Neural cell (in vitro differentiated cells): ENCODE results near the gene SLC16A10. TPM values are rescaled to one million over a fixed set of nuclear protein-coding genes. Genes with fewer than 3 reads are reported as not detected.

ENCODE experiments used
- H2AFZ ChIP-seq: fragments of 200-600, 300-800 bp; sonication (generic), shearing (Covaris generic); 2 replicates; pipeline ENCODE4 v1.6.0; 2014; ENCODE audit warnings: low read depth, mild to moderate bottlenecking, antibody characterized with exemption, low read length, moderate library complexity
- H3F3A ChIP-seq: fragments of 200-600 bp; shearing (Covaris generic); 2 replicates; pipeline ENCODE4 v1.6.1; 2016; ENCODE audit warnings: mild to moderate bottlenecking, moderate library complexity, mixed read lengths, antibody characterized with exemption, low read length; ENCODE audit not compliant: insufficient read depth, poor library complexity, severe bottlenecking
- H3K27ac ChIP-seq: fragments of 200-600, 300-800 bp; sonication (generic), shearing (Covaris generic); 2 replicates; pipeline ENCODE4 v1.5.1; 2014; ENCODE audit warnings: mild to moderate bottlenecking, low read length, moderate library complexity
- H3K27me3 ChIP-seq: fragments of 300-800, 200-600 bp; sonication (generic), shearing (Covaris generic); 2 replicates; pipeline ENCODE4 v1.6.0; 2014; ENCODE audit warnings: mild to moderate bottlenecking, low read depth, low read length, moderate library complexity; ENCODE audit not compliant: insufficient read depth
- H3K36me3 ChIP-seq: fragments of 300-800, 200-600 bp; sonication (generic), shearing (Covaris generic); 2 replicates; pipeline ENCODE4 v1.5.1; 2014; ENCODE audit warnings: mild to moderate bottlenecking, antibody characterized with exemption, low read length, moderate library complexity; ENCODE audit not compliant: insufficient read depth
- H3K4me2 ChIP-seq: fragments of 300-800, 200-600 bp; sonication (generic), shearing (Covaris generic); 2 replicates; pipeline ENCODE4 v1.6.0; 2014; ENCODE audit warnings: mild to moderate bottlenecking, low read length
- H3K4me3 ChIP-seq: fragments of 300-800, 200-600 bp; sonication (generic), shearing (Covaris generic); 2 replicates; pipeline ENCODE4 v1.5.1; 2014; ENCODE audit warnings: mild to moderate bottlenecking, low read length, moderate library complexity
- H3K79me2 ChIP-seq: fragments of 200-600 bp; shearing (Covaris generic); replicated peaks from 2 replicates; pipeline ENCODE4 v1.6.0; 2014; ENCODE audit warnings: mild to moderate bottlenecking, low read length, moderate library complexity; ENCODE audit not compliant: insufficient read depth
- H3K9ac ChIP-seq: fragments of 300-800, 200-600 bp; sonication (generic), shearing (Covaris generic); 2 replicates; pipeline ENCODE4 v1.6.1; 2016; ENCODE audit warnings: mild to moderate bottlenecking, low read length, mixed read lengths
- H3K9me2 ChIP-seq: fragments of 200-600 bp; shearing (Covaris generic); 2 replicates; pipeline ENCODE4 v1.6.1; 2016; ENCODE audit warnings: mild to moderate bottlenecking, low read length, mixed read lengths; ENCODE audit not compliant: insufficient read depth
- H3K9me3 ChIP-seq: fragments of 200-600, 300-800 bp; sonication (generic), shearing (Covaris generic); 2 replicates; pipeline ENCODE4 v1.6.1; 2016; ENCODE audit warnings: mild to moderate bottlenecking, mixed run types, low read length, moderate library complexity, mixed read lengths
- H4K20me1 ChIP-seq: fragments of 200-600 bp; shearing (Covaris generic); 2 replicates; pipeline ENCODE4 v1.6.1; 2016; ENCODE audit warnings: mild to moderate bottlenecking, mixed run types; ENCODE audit not compliant: insufficient read depth
- CTCF ChIP-seq: fragments of 450-650 bp; IDR thresholded peaks from 2 replicates; pipeline ENCODE4 v1.5.1; 2014; ENCODE audit warnings: antibody characterized with exemption, mild to moderate bottlenecking, moderate library complexity; ENCODE audit not compliant: poor library complexity, severe bottlenecking
- EP300 ChIP-seq: fragments of 450-650 bp; conservative IDR thresholded peaks from 2 replicates; pipeline ENCODE4 v1.6.1; 2014; ENCODE audit warnings: antibody characterized with exemption, mild to moderate bottlenecking, moderate library complexity; ENCODE audit not compliant: poor library complexity, severe bottlenecking
- EZH2 ChIP-seq: fragments of 200-600, 300-800 bp; shearing (Covaris generic), sonication (generic); IDR thresholded peaks from 2 replicates; pipeline ENCODE4 v1.6.1; 2014; ENCODE audit warnings: antibody characterized with exemption, low read length, borderline replicate concordance, mild to moderate bottlenecking; ENCODE audit not compliant: insufficient read depth, poor library complexity, severe bottlenecking
- MXI1 ChIP-seq: fragments of 450-650 bp; conservative IDR thresholded peaks from 2 replicates; pipeline ENCODE4 v1.6.1; 2014; ENCODE audit warnings: antibody characterized with exemption, mild to moderate bottlenecking; ENCODE audit not compliant: poor library complexity, severe bottlenecking
- POLR2AphosphoS5 ChIP-seq: IDR thresholded peaks from 2 replicates; pipeline ENCODE4 v1.6.1; 2012
- RAD21 ChIP-seq: fragments of 450-650 bp; conservative IDR thresholded peaks from 2 replicates; pipeline ENCODE4 v1.6.1; 2014; ENCODE audit warnings: antibody characterized with exemption, mild to moderate bottlenecking, moderate library complexity
- REST ChIP-seq: IDR thresholded peaks from 2 replicates; pipeline ENCODE4 v1.6.1; 2012; ENCODE audit warnings: borderline replicate concordance
- SMC3 ChIP-seq: fragments of 450-650 bp; conservative IDR thresholded peaks from 2 replicates; pipeline ENCODE4 v1.6.1; 2014; ENCODE audit warnings: antibody characterized with exemption, mild to moderate bottlenecking, moderate library complexity; ENCODE audit not compliant: poor library complexity
- TAF1 ChIP-seq: IDR thresholded peaks from 2 replicates; pipeline ENCODE4 v1.6.1; 2012; ENCODE audit warnings: low read depth
- polyA plus RNA-seq: library from polyadenylated mRNA; depleted of rRNA; stranded (reverse); fragments of >200 nt; gene quantifications from 2 replicates; pipeline ENCODE4 v1.2.3, GENCODE V29; 2014

The SLC16A10 gene
- polyA plus RNA-seq, 1 donor from 2014 or later: 1.5 TPM

DNA sequence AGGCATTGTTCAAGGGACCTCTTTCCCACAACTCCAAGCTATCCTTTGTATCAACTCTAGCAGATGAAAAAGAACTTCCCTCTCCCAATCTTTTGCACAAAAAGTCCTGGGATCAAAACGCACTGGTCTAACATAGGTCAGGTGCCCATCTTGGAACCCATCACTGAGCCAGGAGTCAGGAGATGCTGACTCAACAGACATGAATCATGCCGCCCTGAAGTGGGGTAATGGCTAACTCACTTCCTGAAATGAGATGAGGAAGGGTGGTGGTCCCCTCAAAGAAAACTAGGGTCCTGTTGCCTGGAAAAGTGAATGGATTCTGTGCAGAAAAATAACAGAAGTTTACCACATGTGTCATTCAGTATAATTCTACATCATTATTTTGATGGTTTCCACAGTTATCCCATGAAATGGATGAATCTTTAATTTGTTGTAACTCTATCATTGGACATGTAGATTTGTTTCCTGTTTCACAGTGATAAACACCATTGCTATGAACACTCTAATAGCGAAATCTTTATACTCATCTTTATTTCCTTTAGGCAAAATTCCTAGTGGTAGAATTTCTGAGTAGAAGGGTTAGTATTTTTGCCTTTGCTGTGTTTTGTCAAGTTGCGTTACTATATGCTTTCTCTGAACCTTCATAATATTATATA, 151.3 kb downstream of the SLC16A10 start:
- no peaks in the 10 kb centered on the region for H3K9me2 ChIP-seq
- no peak overlapping the region for H3K9ac ChIP-seq
- TF ChIP-seq SMC3 (no peak), CTCF (no peak), RAD21 (no peak), REST (no peak), EZH2 (no peak), MXI1 (no peak)
- H3K4me2 ChIP-seq: no peak overlapping the region
- no peaks in the 10 kb centered on the region for H3K79me2 ChIP-seq
- no peaks in the 10 kb centered on the region for H3K9me3 ChIP-seq
- H3K27ac ChIP-seq: no peak overlapping the region
- H3K27me3 ChIP-seq: no peaks in the 10 kb centered on the region
- H3F3A ChIP-seq: no peaks in the 10 kb centered on the region
- H4K20me1 ChIP-seq: no peaks in the 10 kb centered on the region
- H3K4me3 ChIP-seq: no peak overlapping the region
- H2AFZ ChIP-seq: no peak overlapping the region
- no peaks in the 10 kb centered on the region for H3K36me3 ChIP-seq

- no peaks in the 10 kb centered on the region for H3K27me3 ChIP-seq
- H4K20me1 ChIP-seq: no peaks in the 10 kb centered on the region
- no peaks in the 10 kb centered on the region for H3K79me2 ChIP-seq
- no peak overlapping the region for H2AFZ ChIP-seq
- H3K4me3 ChIP-seq: no peak overlapping the region
- TF ChIP-seq POLR2AphosphoS5: no peak
- no peak for TF ChIP-seq SMC3
- no peak for TF ChIP-seq TAF1
- no peak for TF ChIP-seq EP300
- TF ChIP-seq REST: no peak
- TF ChIP-seq EZH2: no peak
- TF ChIP-seq CTCF: no peak
- TF ChIP-seq RAD21: no peak
- TF ChIP-seq MXI1: no peak
- no peaks in the 10 kb centered on the region for H3K9me3 ChIP-seq
- H3K4me2 ChIP-seq: no peak overlapping the region
- H3F3A ChIP-seq: no peaks in the 10 kb centered on the region
- H3K9ac ChIP-seq: no peak overlapping the region
- H3K9me2 ChIP-seq: no peaks in the 10 kb centered on the region
- no peak overlapping the region for H3K27ac ChIP-seq
- H3K36me3 ChIP-seq: no peaks in the 10 kb centered on the region
These were observed 152.2 kb downstream of the SLC16A10 start for GRCh38 chr6:111239461-111239860.
